ENCODE results near the gene ACAD9.
"Not testable (repeated sequence)": the region's sequence is repeated elsewhere in the genome, so short reads cannot be mapped to it uniquely, and the experiment has no call there.

ACAD9 gene

DNA sequence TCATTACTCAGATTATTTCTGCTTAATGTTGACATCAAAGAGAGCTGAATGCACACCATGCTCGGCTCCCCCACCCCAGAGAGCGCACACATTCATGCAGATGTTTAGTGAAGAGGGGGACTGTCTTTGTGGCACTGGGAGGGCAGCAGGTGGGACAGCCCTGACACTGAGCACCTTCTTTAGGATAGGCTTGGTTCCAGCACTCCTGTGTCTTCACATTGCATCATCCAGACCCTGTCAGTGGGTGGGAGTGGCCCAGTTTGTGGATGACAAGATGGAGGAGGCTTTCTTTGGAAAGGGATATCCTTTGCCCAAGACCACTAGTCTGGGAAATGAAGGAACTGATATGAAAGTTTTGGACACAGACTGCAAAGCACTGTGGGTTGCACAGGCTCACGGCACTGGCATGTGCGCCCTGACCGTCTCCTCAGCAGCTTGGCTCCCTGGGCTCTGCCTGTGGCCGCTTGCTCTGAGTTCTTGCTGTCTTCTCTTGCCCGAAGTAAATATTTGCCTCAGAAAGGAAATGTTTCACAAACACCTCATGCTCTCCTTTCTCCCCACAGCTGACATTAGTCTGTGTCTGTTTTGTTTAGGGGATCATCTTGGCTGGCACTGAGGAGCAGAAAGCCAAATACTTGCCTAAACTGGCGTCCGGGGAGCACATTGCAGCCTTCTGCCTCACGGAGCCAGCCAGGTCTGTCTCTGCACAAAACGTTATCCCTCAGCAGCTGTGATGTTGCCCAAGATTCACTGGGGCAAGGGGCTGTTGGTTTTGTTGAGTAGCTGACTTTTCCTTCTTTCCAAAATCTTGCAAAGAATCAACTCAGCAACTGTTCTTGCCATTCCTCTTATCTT lies 16.6 kb downstream of the ACAD9 start:
- no peak for DNase-seq (ENCODE audit: low read depth in 2 of 2)

- DNase-seq (ENCODE audit: low read depth in 2 of 2), result no peak
Observed at GRCh38 chr3:128902426-128902825, 23.0 kb downstream of the ACAD9 start.

DNA sequence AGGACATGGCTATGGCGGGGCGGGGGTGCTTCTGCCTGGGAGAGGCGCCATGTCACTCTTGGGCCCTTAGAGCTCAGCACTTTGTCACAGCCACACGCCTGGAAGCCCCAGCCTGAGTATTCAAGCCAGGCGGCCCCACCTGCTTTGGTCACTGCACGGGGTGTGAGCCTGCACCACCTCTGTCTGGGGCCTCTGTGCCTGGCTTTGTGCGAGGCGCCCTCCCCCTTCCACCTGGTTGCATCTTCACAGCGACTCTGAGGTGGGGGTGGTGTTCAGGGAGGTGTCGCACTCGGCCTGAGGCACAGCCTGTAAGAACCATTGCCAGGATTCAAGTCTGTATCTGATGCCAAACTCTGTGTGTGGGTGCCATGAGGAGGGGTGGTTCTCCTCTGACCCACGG lies 24.1 kb downstream of the ACAD9 start:
- no peak for DNase-seq (ENCODE audit: low read depth in 2 of 2)

GRCh38 chr3:128906031-128906803 lies 26.8 kb downstream of the ACAD9 start:
- DNase-seq (ENCODE audit: low read depth in 2 of 2), result no peak

DNA sequence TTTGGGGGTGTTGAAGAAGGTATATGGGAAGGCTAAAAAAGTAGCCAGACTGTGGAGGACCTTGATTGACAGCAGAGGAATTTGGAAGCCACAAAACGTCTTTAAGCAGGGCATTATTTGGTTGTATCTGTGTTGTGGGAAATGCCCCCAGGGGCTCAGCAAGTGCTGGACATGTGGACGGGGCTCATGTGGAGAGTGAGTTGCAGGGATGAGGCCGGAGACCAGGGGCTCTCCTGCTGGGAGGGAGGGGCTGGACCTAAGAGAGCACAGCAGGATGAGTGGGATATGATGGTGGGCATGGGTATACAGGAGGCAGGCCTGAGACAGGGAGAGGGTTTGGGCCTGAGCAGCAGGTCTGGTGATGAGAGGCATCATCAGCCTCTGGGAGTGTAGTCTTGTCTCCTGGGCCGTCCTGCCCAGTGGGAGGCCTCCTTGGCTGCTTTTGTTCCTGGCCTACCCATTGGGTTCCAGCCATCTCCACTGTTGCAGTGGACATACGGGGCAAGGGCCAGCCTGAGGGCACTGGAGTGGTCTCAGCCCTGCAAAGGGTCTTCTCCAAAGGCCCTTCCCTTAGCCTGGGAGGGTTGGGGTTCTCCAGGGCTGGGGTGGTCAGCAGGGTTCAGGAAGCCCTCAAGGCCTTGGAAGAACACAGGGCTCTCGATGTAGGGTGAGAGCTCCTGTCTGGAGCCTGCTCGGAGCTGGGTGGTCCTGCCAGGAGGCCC lies 27.5 kb downstream of the ACAD9 start:
- DNase-seq (ENCODE audit: low read depth in 2 of 2), result no peak

DNA sequence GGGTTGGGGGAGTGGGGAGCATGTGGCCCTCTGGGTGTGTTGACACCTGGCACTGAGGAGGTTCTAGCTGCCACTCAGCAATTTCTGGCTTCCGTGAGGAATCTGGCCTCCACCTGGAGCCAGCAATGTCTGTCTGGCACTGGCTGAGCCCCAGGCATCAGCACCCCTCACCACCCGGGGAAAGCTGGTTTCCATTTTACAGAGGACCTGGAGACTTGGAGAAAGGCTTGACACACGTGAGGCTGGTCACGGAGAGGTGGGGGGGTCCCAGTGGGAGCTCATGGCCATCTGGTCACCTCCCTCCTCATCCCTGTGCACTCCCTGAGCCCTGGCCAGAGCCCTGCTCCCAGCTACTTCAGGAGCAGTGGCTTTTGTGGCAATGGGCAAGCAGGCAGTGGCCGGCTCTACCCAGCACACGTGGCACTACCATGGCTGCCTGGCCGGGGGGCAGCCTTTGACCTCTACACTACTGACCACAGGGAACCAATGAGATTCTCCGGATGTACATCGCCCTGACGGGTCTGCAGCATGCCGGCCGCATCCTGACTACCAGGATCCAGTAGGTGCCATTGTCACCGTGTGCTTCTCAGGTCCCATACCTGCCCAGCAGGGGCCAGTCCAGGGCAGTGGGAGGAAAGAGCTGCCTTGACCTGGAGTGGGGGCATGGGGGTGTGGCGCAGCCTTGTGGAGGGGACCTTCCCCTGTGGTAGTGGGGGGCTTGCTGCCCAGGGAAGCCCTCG lies 28.5 kb downstream of the ACAD9 start:
- DNase-seq (ENCODE audit: low read depth in 2 of 2), result no peak

DNA sequence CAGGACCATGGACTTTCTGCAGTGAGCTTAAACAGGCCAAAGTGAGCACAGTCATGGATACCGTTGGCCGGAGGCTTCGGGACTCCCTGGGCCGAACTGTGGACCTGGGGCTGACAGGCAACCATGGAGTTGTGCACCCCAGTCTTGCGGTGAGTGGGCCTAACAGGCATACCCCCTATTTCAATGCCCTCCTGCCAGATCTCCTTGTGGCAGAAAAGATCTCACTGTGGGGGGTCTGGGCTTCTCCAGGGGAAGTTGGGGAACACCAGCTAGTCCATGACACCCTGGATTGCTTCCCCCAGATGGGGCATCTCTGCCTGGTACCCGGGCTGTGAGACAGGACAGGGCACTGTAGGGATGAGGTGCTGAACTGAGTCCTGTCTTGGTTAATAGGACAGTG lies 29.5 kb downstream of the ACAD9 start:
- no peak for DNase-seq (ENCODE audit: low read depth in 2 of 2)

DNA sequence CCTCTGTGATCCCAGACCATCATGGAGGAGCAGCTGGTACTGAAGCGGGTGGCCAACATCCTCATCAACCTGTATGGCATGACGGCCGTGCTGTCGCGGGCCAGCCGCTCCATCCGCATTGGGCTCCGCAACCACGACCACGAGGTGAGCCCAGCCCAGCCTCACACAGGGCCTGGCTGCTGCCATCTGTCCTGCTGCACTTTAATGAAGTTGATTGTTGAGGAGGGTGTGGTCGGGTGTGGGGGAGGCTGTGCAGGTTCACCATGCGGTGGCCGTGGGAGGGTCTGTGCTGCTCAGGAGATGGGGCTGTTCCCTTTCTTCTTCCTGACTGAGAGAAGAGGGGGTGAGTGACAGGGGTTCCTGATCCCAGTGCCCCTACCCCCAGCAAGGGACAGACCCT lies 30.6 kb downstream of the ACAD9 start:
- no peak for DNase-seq (ENCODE audit: low read depth in 2 of 2)

GRCh38 chr3:128911911-128912310 lies 32.5 kb downstream of the ACAD9 start:
- DNase-seq (ENCODE audit: low read depth in 2 of 2), result no peak

DNA sequence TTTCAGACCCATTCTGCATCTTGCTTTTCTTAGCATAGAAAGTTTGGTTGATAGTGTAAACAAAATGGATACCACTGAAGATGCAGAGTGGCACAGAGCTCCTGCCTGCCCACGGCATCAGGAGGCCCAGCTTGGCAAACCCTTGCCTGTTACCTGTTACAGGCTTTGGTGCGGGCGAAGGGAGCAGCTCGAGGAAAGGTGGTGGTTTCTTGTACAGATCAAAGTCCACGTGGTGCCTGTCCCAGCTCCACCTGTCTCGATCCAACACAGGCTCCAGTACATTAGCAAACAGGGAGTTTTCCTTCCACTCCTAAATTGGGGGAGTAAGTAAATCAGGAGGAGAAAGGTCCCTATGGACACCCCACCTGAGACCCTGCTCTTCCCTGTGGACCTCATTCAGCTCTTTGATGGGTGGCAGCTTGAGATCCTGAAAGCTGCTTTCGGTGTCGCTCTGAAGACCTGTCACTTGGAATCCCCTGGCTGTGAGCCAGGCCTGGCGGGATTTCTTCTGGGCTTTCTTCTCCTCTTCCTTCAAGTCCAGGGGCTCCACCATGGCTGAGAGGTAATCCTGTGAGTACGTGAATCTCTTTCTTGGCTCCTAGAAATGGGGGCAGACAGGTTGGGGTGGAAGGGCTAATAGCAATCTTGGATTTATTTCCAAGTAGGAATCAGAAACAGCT lies 35.7 kb downstream of the ACAD9 start:
- DNase-seq (ENCODE audit: low read depth in 2 of 2), result no peak

DNA sequence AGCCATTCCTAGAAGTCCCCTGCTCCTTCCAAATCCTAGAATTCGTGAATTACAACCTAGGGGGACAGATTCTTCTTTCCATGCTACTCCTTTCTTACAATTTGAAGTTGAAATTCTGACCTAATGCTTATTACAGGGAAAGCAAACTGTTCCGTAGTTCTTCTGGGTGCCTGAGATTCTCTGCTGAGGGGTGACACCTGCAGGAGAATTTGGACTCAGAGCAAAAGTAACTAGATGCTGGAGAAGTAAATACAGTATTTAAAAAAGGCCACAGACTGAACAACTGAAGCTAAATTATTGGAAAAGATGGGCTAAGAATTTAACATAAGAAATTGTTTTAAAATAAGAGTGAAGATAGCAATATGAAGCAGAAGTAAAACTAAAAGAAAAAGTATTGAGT lies 37.9 kb downstream of the ACAD9 start:
- DNase-seq (ENCODE audit: low read depth in 2 of 2), result no peak

DNA sequence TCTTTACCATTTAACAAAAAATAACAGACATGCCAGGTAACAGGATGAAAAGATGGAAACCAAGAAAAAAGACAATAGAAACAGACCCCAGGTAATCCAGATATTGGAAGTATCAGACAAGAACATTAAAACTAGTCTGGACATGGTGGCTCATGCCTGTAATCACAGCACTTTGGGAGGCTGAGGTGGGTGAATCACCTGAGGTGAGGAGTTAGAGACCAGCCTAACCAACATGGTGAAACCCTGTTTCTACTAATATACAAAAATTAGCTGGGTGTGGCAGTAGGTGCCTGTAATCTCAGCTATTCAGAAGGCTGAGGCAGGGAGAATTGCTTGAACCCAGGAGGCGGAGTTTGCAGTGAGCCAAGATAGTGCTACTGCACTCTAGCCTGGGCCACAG lies 40.6 kb downstream of the ACAD9 start:
- DNase-seq (ENCODE audit: low read depth in 2 of 2), result no peak

- DNase-seq (ENCODE audit: low read depth in 2 of 2), result peak; percentile 18 to 30
Observed at GRCh38 chr3:128922804-128923459, 43.5 kb downstream of the ACAD9 start.

GRCh38 chr3:128923576-128923975 lies 44.2 kb downstream of the ACAD9 start:
- no peak for DNase-seq (ENCODE audit: low read depth in 2 of 2)

DNA sequence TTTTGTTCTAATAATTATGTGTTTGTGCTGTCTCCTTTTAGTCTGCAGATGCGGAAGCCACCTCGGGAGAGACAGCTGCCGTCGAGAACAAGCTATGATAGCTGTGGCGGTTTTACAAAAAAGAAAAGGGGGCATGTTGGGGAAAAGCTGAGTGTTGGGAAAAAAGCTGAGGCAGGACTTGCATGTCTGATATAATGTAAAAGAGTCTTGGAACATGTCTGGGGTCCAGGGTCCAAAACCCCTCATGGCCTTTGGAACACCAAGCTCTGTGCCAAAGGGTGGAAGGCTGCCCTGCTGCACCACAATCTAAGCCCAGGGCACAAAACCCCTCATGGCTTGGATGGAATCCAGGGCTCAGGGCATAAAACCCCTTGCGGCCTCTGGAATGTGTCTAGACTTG lies 44.6 kb downstream of the ACAD9 start:
- DNase-seq (ENCODE audit: low read depth in 2 of 2), result not testable (repeated sequence)

- no peak for DNase-seq (ENCODE audit: low read depth in 2 of 2)
Observed at GRCh38 chr3:128929364-128929763, 49.9 kb downstream of the ACAD9 start.

DNA sequence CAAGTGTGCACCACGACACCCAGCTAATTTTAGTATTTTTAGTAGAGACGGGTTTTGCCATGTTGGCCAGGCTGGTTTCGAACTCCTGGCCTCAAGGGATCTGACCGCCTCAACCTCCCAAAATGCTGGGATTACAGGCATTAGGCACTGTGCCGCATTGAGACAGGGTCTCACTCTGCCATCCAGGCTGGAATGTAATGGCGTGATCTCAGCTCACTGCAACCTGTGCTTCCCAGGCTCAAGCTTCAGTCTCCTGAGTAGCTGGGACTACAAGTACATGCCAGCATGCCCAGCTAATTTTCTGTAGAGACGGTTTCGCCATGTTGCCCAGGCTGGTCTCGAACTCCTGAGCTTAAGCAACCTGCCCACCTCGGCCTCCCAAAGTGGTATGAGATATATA lies 51.6 kb downstream of the ACAD9 start:
- no peak for DNase-seq (ENCODE audit: low read depth in 2 of 2)

GRCh38 chr3:128932516-128933212 lies 53.2 kb downstream of the ACAD9 start:
- no peak for DNase-seq (ENCODE audit: low read depth in 2 of 2)

DNA sequence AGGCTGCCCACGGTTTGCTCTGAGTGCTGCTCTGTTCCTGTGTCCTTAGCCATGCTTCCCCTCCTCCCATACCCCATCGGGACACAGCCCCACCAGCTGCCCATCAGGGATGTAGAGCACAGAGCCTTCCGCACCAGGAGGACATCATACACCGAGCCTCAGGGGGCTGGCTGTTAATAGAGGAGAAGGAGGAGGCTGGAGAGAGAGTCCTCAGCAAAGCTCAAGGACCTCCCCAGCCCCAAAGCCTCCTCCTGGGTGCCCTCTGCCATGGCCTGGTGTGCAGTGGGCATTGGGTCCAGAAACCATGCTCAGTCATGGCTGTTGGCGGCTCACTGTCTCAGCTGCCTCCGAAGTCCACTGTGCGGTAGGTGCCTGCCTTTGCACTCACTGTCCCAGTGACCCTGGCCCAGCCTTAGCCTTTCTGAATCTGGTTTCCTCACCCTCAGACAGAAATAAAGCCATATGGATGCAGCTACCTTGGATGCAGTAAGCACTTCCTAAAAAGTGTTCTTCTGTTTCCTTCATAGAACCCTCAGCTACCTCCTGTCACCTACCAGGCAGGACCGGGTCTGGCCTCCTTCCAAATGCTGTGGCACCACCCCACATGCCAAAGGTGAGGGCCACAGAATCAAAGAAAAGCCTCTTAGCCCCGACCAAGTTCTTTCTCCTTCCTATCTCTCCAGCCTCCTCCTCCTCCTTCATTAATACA lies 53.9 kb downstream of the ACAD9 start:
- no peak for DNase-seq (ENCODE audit: low read depth in 2 of 2)

DNA sequence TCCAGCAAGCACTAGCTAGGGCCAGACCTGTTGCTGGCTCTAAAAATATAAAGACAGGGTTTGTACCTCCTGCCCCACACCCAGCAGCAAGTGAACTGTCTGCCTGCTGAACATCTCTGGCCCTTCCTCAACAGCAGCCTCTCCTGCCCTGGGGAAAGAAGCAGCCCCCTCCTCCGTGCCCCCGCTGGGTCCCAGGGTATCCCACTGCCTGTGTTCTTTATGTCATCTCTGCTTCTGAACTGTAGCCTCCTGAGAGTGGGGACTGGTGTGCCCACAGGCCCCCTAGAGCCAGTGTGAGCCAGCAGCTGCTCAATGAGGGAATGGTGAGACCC lies 54.5 kb downstream of the ACAD9 start:
- no peak for DNase-seq (ENCODE audit: low read depth in 2 of 2)
